ENCODE results near the gene CNTNAP4. TPM values are rescaled to one million over a fixed set of nuclear protein-coding genes. Genes with fewer than 3 reads are reported as not detected.

The CNTNAP4 gene
- total and polyA plus RNA-seq, 2 of the 8 experiments (the other 6 are each of a cell fraction or from before 2014, with no cell fraction given): not detected

DNA sequence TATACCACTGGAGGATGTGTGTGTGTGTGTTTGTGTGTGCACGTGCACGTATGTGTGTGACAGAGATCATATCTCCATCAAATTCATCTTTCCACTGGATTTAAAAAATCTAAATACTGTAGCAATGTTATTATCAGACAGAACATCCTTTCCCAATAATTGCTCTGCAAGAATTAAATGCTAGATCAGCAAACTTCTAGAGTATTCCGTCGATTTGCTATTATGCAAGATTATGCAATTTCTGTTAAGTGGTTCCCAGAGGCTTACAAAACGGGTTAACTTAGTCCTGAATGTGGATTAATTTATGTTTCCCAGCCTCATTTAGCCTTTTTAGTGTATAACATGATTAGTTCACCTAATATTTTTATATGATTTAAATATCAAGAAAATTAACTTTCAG lies 44.5 kb upstream of the CNTNAP4 start:
- Histone ChIP-seq H3K27ac (ENCODE audit: low read depth, low read length) (no peak overlapping the region), H3K18ac (ENCODE audit: extremely low read depth, low read length) (no peak overlapping the region), H3K23ac (ENCODE audit: insufficient read length) (no peak overlapping the region), H3K79me1 (ENCODE audit: low read depth, low read length) (no peaks in the 10 kb centered on the region), H2BK120ac (replicated peaks; ENCODE audit: low read depth, low read length) (no peak overlapping the region), H3K9me3 (ENCODE audit: insufficient read depth in 2 of 2, low read depth in 1 of 2, low read length in 1 of 2) (no peaks in the 10 kb centered on the region), H3K23me2 (ENCODE audit: low read depth, low read length) (no peaks in the 10 kb centered on the region), H3K27me3 (replicated peaks in 1 of 4; ENCODE audit: control insufficient read depth in 3 of 4, extremely low read depth in 1 of 4, insufficient read depth in 3 of 4, low read length in 3 of 4) (no peaks in the 10 kb centered on the region), H3K36me3 (ENCODE audit: control insufficient read depth in 2 of 4, insufficient read depth in 4 of 4, low read length in 3 of 4) (no peaks in the 10 kb centered on the region), H3K14ac (ENCODE audit: insufficient read length) (no peak overlapping the region), H3K9ac (replicated peaks in 1 of 4; ENCODE audit: extremely low read depth in 1 of 4, low read depth in 3 of 4, low read length in 3 of 4) (no peak overlapping the region), H4K91ac (replicated peaks; ENCODE audit: insufficient read length, low read length) (no peak overlapping the region), H3K4ac (replicated peaks; ENCODE audit: insufficient read length, low read depth, low read length) (no peak overlapping the region), H2BK5ac (ENCODE audit: low read depth, low read length) (no peak overlapping the region), H2AK5ac (ENCODE audit: low read depth, low read length) (no peak overlapping the region), H3K56ac (replicated peaks; ENCODE audit: insufficient read length, low read depth, low read length) (no peak overlapping the region), H3K79me2 (ENCODE audit: control insufficient read depth in 1 of 2, insufficient read depth in 2 of 2, low read length in 2 of 2) (no peaks in the 10 kb centered on the region), H2AFZ (ENCODE audit: low read length) (no peak overlapping the region), H2BK20ac (ENCODE audit: low read length) (no peak overlapping the region), H3K4me2 (ENCODE audit: insufficient read depth in 1 of 2, low read depth in 2 of 2, low read length in 2 of 2) (no peak overlapping the region), H4K20me1 (replicated peaks in 1 of 2; ENCODE audit: control insufficient read depth in 1 of 2, insufficient read depth in 2 of 2, low read length in 2 of 2) (no peaks in the 10 kb centered on the region), H2BK12ac (ENCODE audit: low read depth, low read length) (no peak overlapping the region), H4K8ac (ENCODE audit: extremely low read depth, insufficient read depth, low read length) (no peak overlapping the region), H3K4me3 (ENCODE audit: extremely low read depth in 1 of 4, insufficient read depth in 2 of 4, low read depth in 3 of 4, low read length in 4 of 4) (no peak overlapping the region), H4K5ac (ENCODE audit: insufficient read length, low read depth, low read length) (no peak overlapping the region), H2BK15ac (ENCODE audit: low read length) (no peak overlapping the region), H3K4me1 (replicated peaks in 1 of 4; ENCODE audit: control insufficient read depth in 3 of 4, insufficient read depth in 4 of 4, low read length in 3 of 4) (no peaks in the 10 kb centered on the region)
- ChIA-PET POLR2A (ENCODE audit: partially characterized antibody) (no interaction called here), CTCF (ENCODE audit: partially characterized antibody) (no interaction called here)
- FAIRE-seq: no peak
- DNase-seq (ENCODE audit: low read depth in 1 of 2, low spot score in 2 of 2): no peak
- 89% methylated on average over 5 of the region's 5 CpGs; no CpG with 5 or more reads in 1 of the 2 experiments for WGBS, 2 experiments (ENCODE audit: extremely low coverage in 1 of 2, insufficient coverage in 1 of 2, insufficient read length in 1 of 2, insufficient replicate concordance in 2 of 2, low coverage in 1 of 2, low lambda C conversion rate in 2 of 2, missing lambda C conversion rate in 1 of 2)
- TF ChIP-seq BRCA1 (IDR thresholded peaks at IDR 0.05; ENCODE audit: low read depth, low read length): no peak
- TF ChIP-seq JUN (IDR thresholded peaks at IDR 0.05; ENCODE audit: low read depth, low read length): no peak
- no peak for TF ChIP-seq RNF2 (IDR thresholded peaks at IDR 0.05; ENCODE audit: borderline replicate concordance, low read depth, low read length, missing control alignments, poor library complexity, severe bottlenecking)
- TF ChIP-seq, protein P1, sequence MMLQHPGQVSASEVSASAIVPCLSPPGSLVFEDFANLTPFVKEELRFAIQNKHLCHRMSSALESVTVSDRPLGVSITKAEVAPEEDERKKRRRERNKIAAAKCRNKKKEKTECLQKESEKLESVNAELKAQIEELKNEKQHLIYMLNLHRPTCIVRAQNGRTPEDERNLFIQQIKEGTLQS (IDR thresholded peaks at IDR 0.05; ENCODE audit: insufficient read depth, low read depth, low read length): no peak
- TF ChIP-seq CHD2 (IDR thresholded peaks at IDR 0.05; ENCODE audit: low read length): no peak
- TF ChIP-seq SIRT6 (IDR thresholded peaks at IDR 0.05; ENCODE audit: low read length): no peak
- TF ChIP-seq EGR1 (IDR thresholded peaks at IDR 0.05; ENCODE audit: borderline replicate concordance, low read depth, low read length): no peak
- TF ChIP-seq TAF1 (IDR thresholded peaks at IDR 0.05; ENCODE audit: low read depth, low read length): no peak
- TF ChIP-seq, protein P2, sequence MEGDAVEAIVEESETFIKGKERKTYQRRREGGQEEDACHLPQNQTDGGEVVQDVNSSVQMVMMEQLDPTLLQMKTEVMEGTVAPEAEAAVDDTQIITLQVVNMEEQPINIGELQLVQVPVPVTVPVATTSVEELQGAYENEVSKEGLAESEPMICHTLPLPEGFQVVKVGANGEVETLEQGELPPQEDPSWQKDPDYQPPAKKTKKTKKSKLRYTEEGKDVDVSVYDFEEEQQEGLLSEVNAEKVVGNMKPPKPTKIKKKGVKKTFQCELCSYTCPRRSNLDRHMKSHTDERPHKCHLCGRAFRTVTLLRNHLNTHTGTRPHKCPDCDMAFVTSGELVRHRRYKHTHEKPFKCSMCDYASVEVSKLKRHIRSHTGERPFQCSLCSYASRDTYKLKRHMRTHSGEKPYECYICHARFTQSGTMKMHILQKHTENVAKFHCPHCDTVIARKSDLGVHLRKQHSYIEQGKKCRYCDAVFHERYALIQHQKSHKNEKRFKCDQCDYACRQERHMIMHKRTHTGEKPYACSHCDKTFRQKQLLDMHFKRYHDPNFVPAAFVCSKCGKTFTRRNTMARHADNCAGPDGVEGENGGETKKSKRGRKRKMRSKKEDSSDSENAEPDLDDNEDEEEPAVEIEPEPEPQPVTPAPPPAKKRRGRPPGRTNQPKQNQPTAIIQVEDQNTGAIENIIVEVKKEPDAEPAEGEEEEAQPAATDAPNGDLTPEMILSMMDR (IDR thresholded peaks at IDR 0.05; ENCODE audit: control extremely low read depth in 1 of 3, insufficient read depth in 1 of 3, low read depth in 1 of 3, low read length in 3 of 3): no peak
- TF ChIP-seq TBP (IDR thresholded peaks at IDR 0.05; ENCODE audit: low read depth, low read length): no peak
- TF ChIP-seq POLR2AphosphoS5 (IDR thresholded peaks at IDR 0.05; ENCODE audit: low read depth, low read length): no peak
- no peak for TF ChIP-seq SAP30 (IDR thresholded peaks at IDR 0.05; ENCODE audit: insufficient read depth, insufficient replicate concordance, low read length)
